Skeletal muscle satellite cell (primary cell): ENCODE data around the gene ALOX12.
A peak's percentile ranks its signal among the peaks of the same experiment; 100 is the strongest.

Source experiments
- H3K27me3 ChIP-seq: 2 replicates; pipeline ENCODE4 v1.7.0; 2013; ENCODE audit warnings: low read length; ENCODE audit not compliant: control insufficient read depth, insufficient read depth
- H3K36me3 ChIP-seq: 2 replicates; pipeline ENCODE4 v1.7.0; 2013; ENCODE audit warnings: mild to moderate bottlenecking, control low read depth, low read length; ENCODE audit not compliant: insufficient read depth
- H3K4me1 ChIP-seq: 2 replicates; pipeline ENCODE4 v1.7.0; 2013; ENCODE audit warnings: low read length; ENCODE audit not compliant: control insufficient read depth, insufficient read depth
- H3K4me2 ChIP-seq: 2 replicates; pipeline ENCODE4 v1.7.0; 2013; ENCODE audit warnings: mild to moderate bottlenecking, low read length
- H3K4me3 ChIP-seq: 2 replicates; pipeline ENCODE4 v1.7.0; 2013; ENCODE audit warnings: low read length
- H3K9ac ChIP-seq: 2 replicates; pipeline ENCODE4 v1.7.0; 2013; ENCODE audit warnings: mild to moderate bottlenecking, low read depth, low read length, moderate library complexity
- H3K9me3 ChIP-seq: replicated peaks from 2 replicates; pipeline ENCODE4 v1.7.0; 2013; ENCODE audit warnings: mild to moderate bottlenecking, control low read depth, low read length

ALOX12 gene

DNA sequence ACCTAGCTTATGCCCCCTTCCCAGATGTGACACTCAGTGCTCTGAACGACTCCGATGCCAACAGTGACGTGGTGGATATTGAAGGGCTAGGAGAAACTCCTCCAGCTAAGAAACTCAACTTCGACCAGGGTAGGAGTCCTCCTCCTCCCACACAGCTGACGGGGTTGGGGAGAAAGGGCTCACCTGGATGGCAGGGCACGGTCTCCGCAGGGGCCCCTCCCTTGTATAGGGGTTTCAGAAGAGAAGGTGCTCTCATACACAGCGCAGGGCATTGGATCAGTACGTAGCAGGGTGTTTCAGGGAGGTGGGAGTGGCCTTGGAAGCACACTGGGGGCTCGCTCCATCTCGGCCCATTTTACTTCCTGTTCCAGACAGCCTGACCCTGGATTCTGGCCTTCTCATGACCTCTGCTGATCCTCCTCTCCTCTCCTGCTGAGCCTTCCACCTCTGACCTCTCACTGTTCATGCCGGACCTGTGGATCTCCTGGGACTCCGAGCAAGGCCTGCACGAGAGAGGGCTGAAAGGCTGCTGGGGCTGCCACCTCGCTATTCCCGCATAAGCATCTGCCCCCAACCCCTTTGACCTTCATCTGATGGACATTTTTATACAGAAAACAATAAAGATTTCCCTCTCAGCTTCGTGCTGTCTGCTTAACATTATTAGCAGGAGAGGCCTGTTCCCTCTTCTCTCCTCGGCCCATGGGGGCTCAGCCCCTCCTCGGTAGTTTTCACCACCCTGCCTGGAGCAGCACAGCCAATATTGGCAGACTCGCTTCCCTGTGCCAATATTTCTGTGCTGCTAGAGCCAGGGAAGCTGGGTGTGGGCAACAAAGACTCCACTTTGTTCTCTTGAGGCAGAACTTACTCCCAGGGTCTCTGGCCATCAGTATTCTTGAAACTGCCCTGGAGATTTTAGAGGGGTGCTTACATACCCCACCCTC lies 21.3 kb downstream of the ALOX12 start:
- Histone ChIP-seq H3K9ac (peak overlapping the region; percentile 26), H3K27me3 (no peaks in the 10 kb centered on the region), H3K4me2 (no peak overlapping the region), H3K4me1 (peaks cover 43% of the 10 kb centered on the region), H3K36me3 (peaks cover 16% of the 10 kb centered on the region), H3K4me3 (no peak overlapping the region), H3K9me3 (no peaks in the 10 kb centered on the region)

DNA sequence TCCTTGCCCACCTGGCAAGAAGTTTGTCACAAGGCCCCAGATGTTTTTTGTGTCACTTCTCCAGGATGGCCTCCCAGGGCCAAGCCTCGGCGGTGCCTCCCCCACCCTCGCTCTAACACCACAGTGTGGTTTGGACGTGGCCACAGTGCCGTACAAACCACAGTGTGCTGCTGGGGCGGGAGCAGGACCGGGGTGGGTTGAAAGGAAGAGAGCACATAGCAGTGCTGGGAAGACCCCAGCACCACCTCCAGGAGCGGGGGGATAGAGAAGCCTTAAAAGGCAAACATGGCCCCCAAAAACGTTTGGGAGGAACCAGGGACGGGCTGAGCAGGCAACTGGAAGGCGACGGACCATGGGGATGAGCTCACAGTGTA lies 22.0 kb downstream of the ALOX12 start:
- H3K4me2 ChIP-seq: no peak overlapping the region
- H3K36me3 ChIP-seq: peaks cover 16% of the 10 kb centered on the region
- H3K9me3 ChIP-seq: no peaks in the 10 kb centered on the region
- peak overlapping the region; percentile 26 for H3K9ac ChIP-seq
- H3K27me3 ChIP-seq: peaks cover 5% of the 10 kb centered on the region
- peaks cover 43% of the 10 kb centered on the region for H3K4me1 ChIP-seq
- H3K4me3 ChIP-seq: no peak overlapping the region

DNA sequence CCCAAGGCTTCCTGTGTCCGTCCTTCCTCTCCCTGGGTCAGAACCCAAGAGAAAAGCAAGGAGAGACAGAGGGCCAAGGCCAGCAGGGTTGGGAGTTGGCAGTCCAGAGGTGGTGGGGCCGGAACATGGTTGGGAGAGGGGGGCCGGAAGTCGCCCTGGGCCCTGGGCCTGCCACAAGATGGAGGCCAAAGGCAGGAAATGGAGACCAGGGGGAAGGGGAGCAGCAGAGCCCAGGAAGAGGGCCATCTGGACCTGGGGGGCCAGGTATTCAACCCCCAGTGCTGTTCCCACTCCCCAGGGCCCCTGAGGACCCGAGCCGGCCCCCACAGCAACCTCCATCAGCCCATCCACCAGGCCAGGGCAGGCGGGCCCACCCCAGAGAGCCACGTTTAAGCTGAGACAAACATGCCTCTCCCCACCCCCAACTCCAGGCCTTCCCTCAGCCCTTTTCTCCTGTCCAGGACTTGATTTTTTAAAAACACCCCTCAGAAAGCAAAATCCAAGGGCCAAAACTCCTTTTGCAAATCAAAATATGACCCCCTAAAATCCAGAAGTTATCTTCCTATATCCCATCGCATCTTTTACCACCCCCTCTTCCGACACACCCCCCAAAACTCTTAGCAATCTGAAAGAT lies 22.6 kb downstream of the ALOX12 start:
- H3K9ac ChIP-seq: peak overlapping the region; percentile 87
- H3K36me3 ChIP-seq: peaks cover 16% of the 10 kb centered on the region
- peaks cover 10% of the 10 kb centered on the region for H3K27me3 ChIP-seq
- peak overlapping the region; percentile 76 for H3K4me3 ChIP-seq
- H3K4me1 ChIP-seq: peaks cover 43% of the 10 kb centered on the region
- peak overlapping the region; percentile 98 for H3K4me2 ChIP-seq
- no peaks in the 10 kb centered on the region for H3K9me3 ChIP-seq

DNA sequence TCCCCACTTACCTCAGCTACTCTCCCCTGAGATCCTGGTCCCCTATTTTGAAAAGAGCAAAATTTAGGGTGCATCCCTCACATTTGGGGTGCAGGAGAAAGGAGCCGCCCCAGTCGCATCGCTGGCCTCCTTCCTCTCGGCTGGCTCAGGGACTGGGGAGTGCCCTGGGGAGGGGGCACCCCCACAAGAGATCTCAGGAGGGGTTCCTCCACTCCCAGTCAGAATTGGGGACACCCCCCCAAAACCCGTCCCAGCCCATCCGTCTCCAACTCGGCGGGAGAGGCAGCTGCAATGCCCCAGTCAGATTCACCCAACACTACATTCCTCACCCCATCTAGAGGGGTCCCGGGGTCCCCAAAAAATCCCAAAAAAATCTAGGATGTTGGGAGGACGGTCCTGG lies 23.5 kb downstream of the ALOX12 start:
- Histone ChIP-seq H3K4me3 (peak overlapping the region; percentile 76), H3K4me1 (peaks cover 34% of the 10 kb centered on the region), H3K27me3 (peaks cover 11% of the 10 kb centered on the region), H3K36me3 (peaks cover 10% of the 10 kb centered on the region), H3K4me2 (peak overlapping the region; percentile 98), H3K9ac (peak overlapping the region; percentile 87), H3K9me3 (no peaks in the 10 kb centered on the region)

DNA sequence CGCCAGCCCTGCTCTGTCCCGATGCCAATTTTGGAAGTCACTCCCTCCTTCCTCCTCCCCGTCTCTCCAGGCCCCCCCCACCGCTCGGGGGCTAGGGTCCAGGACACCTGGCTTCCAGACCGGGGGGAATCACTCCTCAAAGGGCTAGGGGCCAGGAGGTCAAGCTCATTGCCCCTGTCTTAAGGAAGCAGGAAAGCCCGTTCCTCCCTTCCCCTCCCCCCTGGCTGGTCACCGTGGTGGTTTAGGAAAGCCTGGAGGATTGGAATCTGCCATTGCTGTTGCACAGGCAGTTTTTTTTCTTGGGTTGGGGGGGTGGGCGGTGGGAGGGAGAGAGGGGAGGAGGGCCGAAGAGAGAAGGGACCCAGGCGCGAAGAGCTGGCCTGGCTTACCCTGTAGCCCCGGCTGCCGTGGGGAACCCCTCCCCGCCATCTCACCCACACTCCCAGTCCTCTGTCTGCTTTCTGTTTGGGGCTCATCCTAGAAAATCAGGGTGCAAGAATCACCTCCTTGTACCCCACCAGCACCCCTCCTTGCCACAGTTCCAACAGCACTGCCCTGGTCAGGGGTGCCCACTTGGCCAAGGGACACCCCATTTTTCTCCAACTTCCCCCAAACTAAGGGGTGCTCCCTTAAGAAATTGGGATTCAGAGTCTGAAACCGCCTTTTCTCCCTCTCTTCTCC lies 24.1 kb downstream of the ALOX12 start:
- H3K27me3 ChIP-seq: peaks cover 11% of the 10 kb centered on the region
- no peaks in the 10 kb centered on the region for H3K9me3 ChIP-seq
- H3K4me1 ChIP-seq: peaks cover 34% of the 10 kb centered on the region
- peak overlapping the region; percentile 98 for H3K4me2 ChIP-seq
- peaks cover 10% of the 10 kb centered on the region for H3K36me3 ChIP-seq
- peak overlapping the region; percentile 76 for H3K4me3 ChIP-seq
- H3K9ac ChIP-seq: peak overlapping the region; percentile 87

DNA sequence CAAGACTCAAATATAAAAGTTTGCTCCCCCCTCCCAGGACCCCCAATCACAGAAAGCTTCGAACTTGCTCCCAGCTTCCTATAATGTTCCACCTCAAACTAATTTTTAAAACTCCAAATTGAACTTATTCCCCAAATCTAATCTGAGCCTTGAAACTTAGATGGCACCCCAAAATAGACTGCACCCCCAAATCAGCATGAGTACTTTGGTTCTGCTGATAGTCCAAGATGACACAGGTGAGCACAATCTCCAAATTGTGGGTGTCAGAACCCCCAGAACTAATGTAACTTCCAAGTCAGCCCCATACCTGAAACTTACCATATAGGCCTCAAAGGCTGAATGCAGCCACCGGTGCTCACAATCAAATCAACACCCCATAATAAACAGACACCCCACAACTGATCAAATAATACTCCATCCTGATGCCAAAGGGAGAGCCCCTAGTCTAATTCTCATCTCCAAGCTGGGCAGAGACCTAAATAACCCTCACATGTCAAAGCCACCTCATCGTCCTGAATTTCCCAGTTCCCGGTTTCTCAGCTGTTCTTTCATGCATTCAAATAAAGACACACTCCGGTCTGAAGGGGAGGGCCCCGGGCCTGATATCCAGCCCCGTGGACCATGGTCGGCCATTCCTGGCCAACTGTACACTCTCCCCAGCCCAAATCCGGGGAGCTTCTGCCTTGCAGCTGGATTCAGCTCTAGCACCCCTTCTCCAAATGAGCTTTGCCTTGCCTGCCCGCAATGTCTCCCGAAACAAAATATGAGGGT lies 25.2 kb downstream of the ALOX12 start:
- H3K9ac ChIP-seq: peak overlapping the region; percentile 57
- H3K9me3 ChIP-seq: no peaks in the 10 kb centered on the region
- no peak overlapping the region for H3K4me3 ChIP-seq
- peaks cover 11% of the 10 kb centered on the region for H3K27me3 ChIP-seq
- peaks cover 10% of the 10 kb centered on the region for H3K36me3 ChIP-seq
- peaks cover 25% of the 10 kb centered on the region for H3K4me1 ChIP-seq
- H3K4me2 ChIP-seq: peak overlapping the region; percentile 83

DNA sequence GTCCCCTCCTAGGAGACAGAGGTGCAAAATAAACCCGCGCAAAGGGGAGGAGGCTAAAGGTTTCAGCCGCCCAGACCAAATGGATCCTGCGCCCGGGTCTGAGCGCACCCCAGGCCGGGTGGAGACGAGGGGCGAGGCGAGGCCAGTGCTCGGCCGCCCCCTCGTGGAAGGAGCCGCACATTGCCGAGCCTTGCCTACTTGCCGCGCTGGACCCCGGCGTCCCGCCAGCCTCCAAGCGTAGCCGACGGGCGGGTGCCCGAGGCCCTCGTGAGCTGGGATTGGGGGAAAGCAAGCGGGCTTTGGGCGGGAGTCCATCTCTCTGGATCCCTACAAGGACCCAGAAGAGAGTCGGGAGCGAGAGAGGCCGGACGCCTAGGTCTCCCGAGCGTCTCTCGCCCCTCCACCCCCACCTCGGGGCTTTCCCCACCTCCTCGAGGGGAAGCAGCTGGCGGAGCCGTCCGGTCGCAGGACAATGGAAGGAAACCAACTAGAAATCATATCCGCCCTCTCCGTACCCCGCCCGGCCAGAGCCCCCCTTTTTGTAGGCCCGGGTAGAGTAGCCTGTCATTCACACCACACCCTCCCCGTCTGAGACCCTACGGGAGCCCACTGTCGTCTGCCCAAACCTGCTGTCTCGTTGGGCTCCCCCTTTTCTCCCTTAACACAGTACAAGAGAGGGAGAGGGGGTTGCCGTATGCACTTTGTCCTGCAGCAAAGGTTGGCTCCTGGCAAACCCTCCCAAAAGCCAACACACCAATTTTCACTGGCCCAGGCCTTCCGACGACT lies 26.3 kb downstream of the ALOX12 start:
- Histone ChIP-seq H3K36me3 (peaks cover 5% of the 10 kb centered on the region), H3K9ac (peak overlapping the region; percentile 57), H3K27me3 (peaks cover 11% of the 10 kb centered on the region), H3K4me3 (peak overlapping the region; percentile 57), H3K4me1 (peaks cover 25% of the 10 kb centered on the region), H3K4me2 (peak overlapping the region; percentile 83), H3K9me3 (no peaks in the 10 kb centered on the region)

DNA sequence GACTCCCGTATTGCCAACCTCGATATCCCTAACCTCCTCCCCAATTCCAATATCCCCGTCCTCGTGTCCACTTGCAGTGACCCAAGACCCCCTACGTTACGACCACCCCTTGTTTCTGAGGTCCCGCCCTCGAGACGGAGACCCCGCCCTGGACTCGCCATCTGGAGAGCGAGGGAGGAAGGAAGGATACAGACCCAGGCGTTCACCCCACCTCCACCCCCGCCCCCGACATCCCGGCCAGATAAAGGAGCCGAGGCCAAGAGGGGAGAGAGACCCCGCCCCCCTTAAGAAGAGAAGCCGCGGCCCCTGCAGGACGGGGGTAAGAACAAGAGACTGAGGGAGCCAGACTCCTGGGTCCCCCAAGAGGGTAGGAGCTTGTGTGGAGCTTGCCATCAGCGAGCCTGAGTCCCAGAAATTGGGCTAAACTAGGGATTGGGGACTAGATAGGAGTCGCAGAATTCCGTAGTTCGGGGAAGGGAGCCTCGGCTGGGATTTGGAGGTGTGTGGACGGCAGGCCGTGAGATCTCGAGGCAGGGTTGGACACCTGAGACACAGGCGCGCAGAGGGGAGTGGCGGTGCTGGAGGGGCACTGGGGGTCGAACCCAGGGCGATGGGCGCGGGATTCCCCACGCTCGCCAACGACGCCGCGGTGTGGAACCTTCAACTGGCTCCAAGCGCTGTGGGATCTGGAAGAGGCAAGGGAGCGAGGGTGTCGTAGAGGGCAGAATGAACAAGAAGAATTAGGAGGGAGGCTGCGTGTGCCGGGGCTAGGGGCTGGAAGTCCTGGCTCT lies 27.1 kb downstream of the ALOX12 start, which contains the start of gene BCL6B:
BCL6B (plus strand) TSS at position 270 of the 791 bp plus-strand sequence. CDS start 622 bp downstream, outside the sequence.
- Histone ChIP-seq H3K27me3 (peaks cover 11% of the 10 kb centered on the region), H3K4me2 (peak within 1 kb of the TSS; percentile 83), H3K4me3 (peak within 1 kb of the TSS; percentile 57), H3K36me3 (no peaks in the 10 kb centered on the region), H3K4me1 (peaks cover 25% of the 10 kb centered on the region), H3K9ac (peak within 1 kb of the TSS; percentile 57), H3K9me3 (no peaks in the 10 kb centered on the region)

DNA sequence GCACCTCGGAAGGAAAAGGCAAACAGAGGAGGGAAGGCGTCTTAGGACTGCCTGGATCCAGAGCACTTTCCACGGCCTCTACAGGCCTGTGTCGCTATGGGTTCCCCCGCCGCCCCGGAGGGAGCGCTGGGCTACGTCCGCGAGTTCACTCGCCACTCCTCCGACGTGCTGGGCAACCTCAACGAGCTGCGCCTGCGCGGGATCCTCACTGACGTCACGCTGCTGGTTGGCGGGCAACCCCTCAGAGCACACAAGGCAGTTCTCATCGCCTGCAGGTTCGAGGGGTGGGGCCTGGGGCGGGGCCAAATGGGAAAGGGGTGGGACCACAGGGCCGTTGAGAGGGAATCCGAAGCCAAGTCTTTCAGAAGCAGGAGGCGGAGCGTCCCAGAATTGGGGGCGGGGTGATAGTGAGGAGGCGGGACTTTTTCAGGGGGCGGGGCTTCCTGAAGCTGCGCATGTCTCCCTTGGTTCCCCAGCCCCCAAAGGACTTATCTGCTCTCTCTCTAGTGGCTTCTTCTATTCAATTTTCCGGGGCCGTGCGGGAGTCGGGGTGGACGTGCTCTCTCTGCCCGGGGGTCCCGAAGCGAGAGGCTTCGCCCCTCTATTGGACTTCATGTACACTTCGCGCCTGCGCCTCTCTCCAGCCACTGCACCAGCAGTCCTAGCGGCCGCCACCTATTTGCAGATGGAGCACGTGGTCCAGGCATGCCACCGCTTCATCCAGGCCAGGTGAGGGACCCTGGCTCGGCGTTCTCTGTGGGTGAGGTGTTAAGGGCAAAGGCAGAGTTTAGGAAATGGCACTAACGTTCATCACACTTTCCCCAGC lies 27.9 kb downstream of the ALOX12 start:
- Histone ChIP-seq H3K9me3 (no peaks in the 10 kb centered on the region), H3K9ac (no peak overlapping the region), H3K4me2 (peak overlapping the region; percentile 60), H3K36me3 (no peaks in the 10 kb centered on the region), H3K4me1 (peaks cover 23% of the 10 kb centered on the region), H3K4me3 (peak overlapping the region; percentile 44), H3K27me3 (peaks cover 11% of the 10 kb centered on the region)
